Left ventricle myocardium inferior (tissue), 1 donor: ENCODE measurements around the gene ARFGAP1. TPM values are rescaled to one million over a fixed set of nuclear protein-coding genes. Genes with fewer than 3 reads are reported as not detected.

Experiments used
- DNase-seq: peaks from one replicate; pipeline ENCODE4 v3.0.0-alpha.2; 2020
- H3K27ac ChIP-seq: fragments of 200-600 bp; replicated peaks from 2 replicates; pipeline ENCODE4 v1.8.0; 2021
- H3K27me3 ChIP-seq: fragments of 200-600 bp; 2 replicates; pipeline ENCODE4 v1.8.0; 2021; ENCODE audit warnings: low read depth
- H3K36me3 ChIP-seq: fragments of 200-600 bp; 2 replicates; pipeline ENCODE4 v1.8.0; 2021
- H3K4me1 ChIP-seq: fragments of 200-600 bp; 2 replicates; pipeline ENCODE4 v1.8.0; 2021
- H3K4me3 ChIP-seq: fragments of 200-600 bp; 2 replicates; pipeline ENCODE4 v1.8.0; 2021; ENCODE audit warnings: mild to moderate bottlenecking, moderate library complexity
- H3K9me3 ChIP-seq: fragments of 200-600 bp; replicated peaks from 2 replicates; pipeline ENCODE4 v1.8.0; 2021
- intact Hi-C: fragments of 100-400 bp; cut with micrococcal nuclease; formaldehyde crosslinking; loops from one replicate; pipeline ENCODE4 v1.11.0; 2022
- total RNA-seq: library from RNA; stranded (reverse); fragmentation: NEBNext Ultra II Directional; extraction: Animal tissue kit (Norgen Biotek cat#: 25700); gene quantifications from one replicate; pipeline ENCODE4 v1.2.1, GENCODE V29; 2021
- TF ChIP-seq, protein P1 (sequence below): fragments of 200-600 bp; IDR thresholded peaks from 2 replicates; pipeline ENCODE4 v1.8.0; 2021; ENCODE audit warnings: antibody characterized with exemption, mild to moderate bottlenecking, borderline replicate concordance
- donor health status: DM: no; HTN: yes; CAD: no; lungs with severe emphysema.

ARFGAP1 gene
- total RNA-seq, 1 donor from 2014 or later, result 33.4 TPM

DNA sequence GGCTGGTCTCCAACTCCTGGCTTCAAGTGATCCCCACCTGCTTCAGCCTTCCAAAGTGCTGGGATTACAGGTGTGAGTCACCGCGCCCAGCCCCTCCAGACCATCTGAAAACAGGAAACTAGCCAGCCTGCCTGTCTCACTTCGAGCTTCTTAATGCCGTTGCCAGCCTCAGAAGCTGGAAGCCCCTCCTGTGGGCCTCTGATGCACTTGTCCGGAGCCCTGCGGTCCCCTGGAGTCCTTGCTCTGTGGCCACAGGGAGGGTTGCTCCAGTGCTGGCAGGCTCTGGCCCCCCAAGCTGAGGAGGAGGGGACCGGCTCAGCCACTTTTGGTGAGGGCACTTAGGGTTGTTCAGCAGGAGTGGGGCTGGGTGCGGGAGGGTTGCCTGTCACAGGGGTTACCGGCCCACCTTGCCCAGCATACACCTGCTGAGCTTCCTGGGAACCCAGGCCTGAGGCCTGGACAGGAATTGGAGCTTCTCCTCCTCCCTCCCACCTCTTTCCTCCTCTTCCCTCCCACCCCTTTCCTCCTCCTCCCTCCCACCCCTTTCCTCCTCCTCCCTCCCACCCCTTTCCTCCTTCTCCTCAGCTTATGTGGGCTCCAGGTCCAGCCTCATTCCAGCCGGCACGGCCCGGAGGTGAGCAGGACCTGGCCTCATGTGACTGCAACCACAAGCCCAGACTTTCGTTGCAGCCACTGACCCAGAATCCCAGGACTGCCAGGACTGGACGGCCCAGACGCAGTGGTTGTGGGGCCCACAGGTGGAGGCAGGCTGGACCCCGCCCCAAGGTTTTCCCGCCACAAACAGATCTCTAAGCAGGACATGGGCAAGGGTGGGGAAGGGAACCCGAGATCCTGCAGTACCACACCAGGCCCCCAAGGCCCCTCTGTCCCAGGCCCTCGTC lies 46.3 kb upstream of the ARFGAP1 start:
- H3K36me3 ChIP-seq, result no peaks in the 10 kb centered on the region
- H3K27me3 ChIP-seq, result peaks cover 36% of the 10 kb centered on the region
- H3K9me3 ChIP-seq, result no peaks in the 10 kb centered on the region
- no peak for DNase-seq
- TF ChIP-seq, protein P1, sequence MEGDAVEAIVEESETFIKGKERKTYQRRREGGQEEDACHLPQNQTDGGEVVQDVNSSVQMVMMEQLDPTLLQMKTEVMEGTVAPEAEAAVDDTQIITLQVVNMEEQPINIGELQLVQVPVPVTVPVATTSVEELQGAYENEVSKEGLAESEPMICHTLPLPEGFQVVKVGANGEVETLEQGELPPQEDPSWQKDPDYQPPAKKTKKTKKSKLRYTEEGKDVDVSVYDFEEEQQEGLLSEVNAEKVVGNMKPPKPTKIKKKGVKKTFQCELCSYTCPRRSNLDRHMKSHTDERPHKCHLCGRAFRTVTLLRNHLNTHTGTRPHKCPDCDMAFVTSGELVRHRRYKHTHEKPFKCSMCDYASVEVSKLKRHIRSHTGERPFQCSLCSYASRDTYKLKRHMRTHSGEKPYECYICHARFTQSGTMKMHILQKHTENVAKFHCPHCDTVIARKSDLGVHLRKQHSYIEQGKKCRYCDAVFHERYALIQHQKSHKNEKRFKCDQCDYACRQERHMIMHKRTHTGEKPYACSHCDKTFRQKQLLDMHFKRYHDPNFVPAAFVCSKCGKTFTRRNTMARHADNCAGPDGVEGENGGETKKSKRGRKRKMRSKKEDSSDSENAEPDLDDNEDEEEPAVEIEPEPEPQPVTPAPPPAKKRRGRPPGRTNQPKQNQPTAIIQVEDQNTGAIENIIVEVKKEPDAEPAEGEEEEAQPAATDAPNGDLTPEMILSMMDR, result no peak
- H3K4me3 ChIP-seq, result no peak overlapping the region
- peaks cover 18% of the 10 kb centered on the region for H3K4me1 ChIP-seq
- H3K27ac ChIP-seq, result no peak overlapping the region
- intact Hi-C loops, result no loop called here

DNA sequence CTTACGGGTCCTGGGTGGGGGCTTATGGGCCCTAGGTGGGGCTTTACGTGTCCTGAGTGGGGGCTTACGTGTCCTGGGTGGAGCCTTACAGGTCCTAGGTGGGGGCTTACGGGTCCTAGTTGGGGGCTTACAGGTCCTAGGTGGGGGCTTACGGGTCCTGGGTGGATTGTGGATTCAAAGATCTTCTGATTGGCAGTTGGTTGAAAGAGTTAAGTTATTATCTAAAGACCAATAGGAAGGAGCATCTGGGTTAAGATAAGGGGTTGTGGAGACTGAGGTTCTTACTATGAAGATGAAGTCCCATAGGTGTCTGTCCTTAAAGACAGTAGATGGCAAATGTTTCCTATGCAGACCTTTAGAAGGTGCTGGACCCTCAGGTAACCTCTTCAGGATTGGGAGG lies 45.4 kb upstream of the ARFGAP1 start:
- H3K9me3 ChIP-seq, result no peaks in the 10 kb centered on the region
- no peak overlapping the region for H3K27ac ChIP-seq
- H3K4me1 ChIP-seq, result peaks cover 18% of the 10 kb centered on the region
- DNase-seq, result no peak
- TF ChIP-seq, protein P1, result no peak
- intact Hi-C loops, result no loop called here
- H3K27me3 ChIP-seq, result peaks cover 39% of the 10 kb centered on the region
- no peak overlapping the region for H3K4me3 ChIP-seq
- H3K36me3 ChIP-seq, result no peaks in the 10 kb centered on the region

DNA sequence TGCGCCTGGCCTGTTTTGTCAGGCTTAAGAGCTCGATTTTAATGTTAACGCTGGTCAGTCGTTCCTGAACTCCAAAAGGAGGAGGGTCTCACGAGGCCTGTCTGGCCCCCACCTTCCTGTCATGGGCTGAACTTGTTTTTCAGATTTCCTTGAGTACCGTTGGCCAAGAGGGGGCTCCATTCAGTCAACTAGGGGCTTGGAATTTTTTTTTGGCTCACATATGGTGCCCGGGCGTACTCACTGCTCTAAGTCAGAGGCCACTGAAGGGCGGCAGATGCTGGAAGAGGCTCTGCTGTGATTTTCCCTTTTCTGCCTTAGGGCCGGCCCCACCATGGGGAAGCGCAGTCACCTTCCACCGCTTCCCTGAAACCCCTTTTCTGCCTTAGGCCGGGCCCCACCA lies 43.8 kb upstream of the ARFGAP1 start:
- H3K27ac ChIP-seq, result no peak overlapping the region
- H3K9me3 ChIP-seq, result no peaks in the 10 kb centered on the region
- no peaks in the 10 kb centered on the region for H3K36me3 ChIP-seq
- TF ChIP-seq, protein P1, result no peak
- intact Hi-C loops, result no loop called here
- DNase-seq, result no peak
- peaks cover 54% of the 10 kb centered on the region for H3K27me3 ChIP-seq
- H3K4me1 ChIP-seq, result peaks cover 18% of the 10 kb centered on the region
- H3K4me3 ChIP-seq, result no peak overlapping the region

DNA sequence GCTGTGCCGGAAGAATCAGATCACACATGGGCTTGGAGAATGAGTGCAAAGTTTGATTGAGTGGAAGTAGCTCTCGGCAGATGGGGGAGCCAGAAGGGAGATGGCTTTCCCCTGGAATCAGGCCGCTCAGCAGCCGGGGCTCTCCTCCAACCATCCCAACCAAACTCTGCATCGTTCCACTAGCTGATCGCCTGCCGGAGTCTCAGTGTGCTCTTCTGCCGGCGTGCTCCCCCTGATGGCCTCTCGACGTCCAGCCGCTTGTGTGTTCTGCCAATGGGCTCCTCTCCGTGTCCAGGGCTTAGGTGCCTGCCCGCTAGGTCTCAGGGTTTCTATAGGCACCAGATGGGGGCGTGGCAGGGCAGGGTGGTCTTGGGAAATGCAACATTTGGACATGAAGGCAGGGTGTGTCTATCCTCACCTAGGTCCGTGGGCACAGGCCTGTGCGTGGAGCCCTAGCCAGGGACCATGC lies 41.8 kb upstream of the ARFGAP1 start:
- intact Hi-C loops, result no loop called here
- Histone ChIP-seq H3K4me1 (peaks cover 8% of the 10 kb centered on the region), H3K36me3 (no peaks in the 10 kb centered on the region), H3K27ac (no peak overlapping the region), H3K9me3 (no peaks in the 10 kb centered on the region), H3K4me3 (no peak overlapping the region), H3K27me3 (peaks cover 74% of the 10 kb centered on the region)
- TF ChIP-seq, protein P1, result peak; percentile 71
- DNase-seq, result peak; percentile 49

DNA sequence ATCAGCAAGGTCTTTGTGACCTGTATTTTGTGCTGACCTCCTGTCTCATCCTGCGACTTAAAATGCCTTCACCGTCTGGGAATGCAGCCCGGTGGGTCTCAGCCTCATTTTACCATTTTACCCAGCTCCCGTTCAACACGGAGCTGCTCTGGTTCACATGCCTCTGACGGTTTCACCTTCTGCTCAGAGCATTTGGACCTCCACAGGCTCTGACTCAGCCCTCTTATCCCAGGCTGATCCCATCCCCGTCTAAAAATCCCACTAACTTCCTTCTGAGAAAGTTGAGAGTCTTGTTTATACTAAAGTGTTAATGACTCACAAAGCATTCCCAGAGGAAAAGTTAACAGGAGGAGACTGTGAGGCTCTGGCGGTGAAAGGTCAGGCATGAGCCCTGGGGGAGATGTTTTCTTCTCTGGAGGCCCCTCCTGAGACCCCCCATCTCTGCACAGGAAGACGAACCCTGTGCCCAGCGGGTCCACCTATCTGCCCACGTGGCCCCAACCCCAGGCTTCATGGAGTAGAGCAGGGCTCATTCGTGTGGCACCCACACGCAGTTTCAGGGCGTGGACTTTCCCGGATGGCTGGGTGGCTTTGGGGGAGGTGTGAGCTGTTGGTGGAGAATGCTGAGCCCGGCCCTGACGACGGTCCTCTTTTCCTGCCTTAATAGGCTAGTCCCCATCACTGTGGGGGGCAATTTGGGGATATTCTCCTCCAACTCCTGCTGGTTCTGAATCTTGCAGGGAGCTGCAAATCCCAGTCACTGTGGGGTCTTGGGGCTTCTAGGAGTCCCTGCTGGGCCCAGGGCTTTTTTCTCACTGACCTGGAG lies 40.2 kb upstream of the ARFGAP1 start:
- TF ChIP-seq, protein P1, result no peak
- intact Hi-C loops, result no loop called here
- H3K4me1 ChIP-seq, result peaks cover 8% of the 10 kb centered on the region
- H3K4me3 ChIP-seq, result no peak overlapping the region
- no peaks in the 10 kb centered on the region for H3K9me3 ChIP-seq
- no peaks in the 10 kb centered on the region for H3K36me3 ChIP-seq
- H3K27ac ChIP-seq, result no peak overlapping the region
- DNase-seq, result no peak
- peaks cover 86% of the 10 kb centered on the region for H3K27me3 ChIP-seq
